Activated naive CD4-positive, alpha-beta T cell treated with anti-CD3 and anti-CD28 coated beads for 36 hours (primary cell): Measurements from ENCODE around the gene ATXN1. TPM values are rescaled to one million over a fixed set of nuclear protein-coding genes. Genes with fewer than 3 reads are reported as not detected.
A peak's percentile ranks its signal among the peaks of the same experiment; 100 is the strongest.
"Not testable (repeated sequence)": the region's sequence is repeated elsewhere in the genome, so short reads cannot be mapped to it uniquely, and the experiment has no call there.

Experiments
- CTCF ChIA-PET: fragments of 350-600 bp; sonication (Branson Sonifier 250); formaldehyde crosslinking; loops from one replicate; lab custom pipeline; 2021; ENCODE audit warnings: antibody characterized with exemption; lab: Charles Lee
- DNase-seq: peaks from one replicate; pipeline ENCODE4 v3.0.0-alpha.2; 2020
- H3K27ac Mint-ChIP-seq: one replicate; pipeline ENCODE4 v1.8.0; 2021; ENCODE audit warnings: mild to moderate bottlenecking, mixed read lengths
- H3K27me3 Mint-ChIP-seq: one replicate; pipeline ENCODE4 v1.8.0; 2021; ENCODE audit warnings: low read depth, mixed read lengths
- H3K36me3 Mint-ChIP-seq: one replicate; pipeline ENCODE4 v1.8.0; 2021; ENCODE audit warnings: low read depth, mixed read lengths
- H3K4me1 Mint-ChIP-seq: one replicate; pipeline ENCODE4 v1.8.0; 2021; ENCODE audit warnings: low read depth, mixed read lengths
- H3K4me3 Mint-ChIP-seq: one replicate; pipeline ENCODE4 v1.8.0; 2021; ENCODE audit warnings: mild to moderate bottlenecking, moderate library complexity, mixed read lengths
- H3K9me3 Mint-ChIP-seq: one replicate; pipeline ENCODE4 v1.8.0; 2021; ENCODE audit warnings: mixed read lengths
- intact Hi-C: fragments of 100-400 bp; cut with micrococcal nuclease; formaldehyde crosslinking; loops from one replicate; pipeline ENCODE4 v1.15.1; 2023
- total RNA-seq, 2 experiments: library from RNA; stranded (reverse); gene quantifications; one replicate each; pipeline ENCODE4 v1.2.3, GENCODE V29; 2021

Gene ATXN1
- total RNA-seq, 2 experiments from 2014 or later = 9.4 to 12.7 TPM

DNA sequence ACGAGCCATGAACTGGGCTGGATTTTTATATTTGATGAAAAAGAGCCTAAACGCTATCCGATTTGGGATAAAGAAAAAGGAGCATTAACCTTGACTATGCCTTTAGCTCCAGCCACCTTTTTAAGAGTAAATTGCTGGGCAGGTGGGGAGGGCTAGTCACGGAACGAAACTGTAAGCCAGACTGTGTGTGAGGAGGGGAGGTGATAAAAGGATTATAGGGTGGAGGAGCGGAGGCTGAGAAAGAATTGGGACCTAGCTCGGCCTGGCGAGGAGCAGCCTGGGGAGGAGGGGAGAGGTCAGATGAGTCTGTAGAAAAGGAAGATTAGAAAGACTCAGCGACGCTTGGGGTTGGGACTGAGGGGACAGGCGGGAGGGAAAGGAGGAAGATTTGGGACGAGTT is 498.5 kb downstream of the ATXN1 start:
- DNase-seq, H3K4me1 Mint-ChIP-seq, H3K9me3 Mint-ChIP-seq, H3K27ac Mint-ChIP-seq, H3K36me3 Mint-ChIP-seq, H3K4me3 Mint-ChIP-seq, H3K27me3 Mint-ChIP-seq, CTCF ChIA-PET, intact Hi-C loops: not testable (repeated sequence)

DNA sequence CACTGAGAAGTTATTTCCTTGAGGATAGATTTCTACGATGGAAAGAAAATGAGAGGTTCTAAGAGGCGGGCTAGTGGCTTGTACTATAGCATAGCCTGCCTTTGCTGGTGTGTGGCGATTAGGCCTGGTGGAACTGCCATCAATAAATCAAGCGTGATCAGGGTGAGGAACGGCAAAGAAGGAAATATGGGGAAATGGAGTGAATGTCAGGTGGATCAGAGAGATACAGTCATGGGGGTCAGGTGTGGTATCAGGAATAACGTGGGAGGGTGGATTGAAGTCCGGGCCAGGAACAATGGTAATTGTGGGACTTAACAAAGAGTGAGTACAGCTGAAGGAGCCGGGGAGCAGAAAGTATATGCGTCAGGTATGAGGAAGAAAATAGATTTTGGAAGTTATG is 500.7 kb downstream of the ATXN1 start:
- H3K4me3 Mint-ChIP-seq, DNase-seq, H3K4me1 Mint-ChIP-seq, H3K36me3 Mint-ChIP-seq, H3K27ac Mint-ChIP-seq, CTCF ChIA-PET, H3K27me3 Mint-ChIP-seq, intact Hi-C loops, H3K9me3 Mint-ChIP-seq: not testable (repeated sequence)

DNA sequence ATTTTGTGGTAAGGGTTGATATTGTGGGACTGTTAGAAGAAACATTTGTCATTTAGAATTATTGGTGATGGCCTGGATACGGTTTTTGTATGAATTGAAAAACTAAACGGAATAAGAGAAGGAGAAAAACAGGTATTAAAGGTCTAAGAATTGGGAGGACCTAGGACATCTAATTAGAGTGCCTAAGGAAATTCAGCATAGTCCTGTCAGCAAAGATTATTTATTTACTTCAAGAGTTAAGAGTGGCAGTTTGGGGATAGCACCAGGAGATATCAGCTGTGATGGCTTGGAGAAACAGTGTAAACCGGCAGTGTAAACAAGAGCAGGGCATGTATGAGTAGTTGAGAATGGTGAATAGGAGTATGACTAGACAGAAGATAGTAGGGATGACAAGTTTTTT is 501.7 kb downstream of the ATXN1 start:
- H3K27me3 Mint-ChIP-seq, intact Hi-C loops, DNase-seq, H3K27ac Mint-ChIP-seq, H3K36me3 Mint-ChIP-seq, H3K9me3 Mint-ChIP-seq, H3K4me1 Mint-ChIP-seq, H3K4me3 Mint-ChIP-seq, CTCF ChIA-PET: not testable (repeated sequence)

DNA sequence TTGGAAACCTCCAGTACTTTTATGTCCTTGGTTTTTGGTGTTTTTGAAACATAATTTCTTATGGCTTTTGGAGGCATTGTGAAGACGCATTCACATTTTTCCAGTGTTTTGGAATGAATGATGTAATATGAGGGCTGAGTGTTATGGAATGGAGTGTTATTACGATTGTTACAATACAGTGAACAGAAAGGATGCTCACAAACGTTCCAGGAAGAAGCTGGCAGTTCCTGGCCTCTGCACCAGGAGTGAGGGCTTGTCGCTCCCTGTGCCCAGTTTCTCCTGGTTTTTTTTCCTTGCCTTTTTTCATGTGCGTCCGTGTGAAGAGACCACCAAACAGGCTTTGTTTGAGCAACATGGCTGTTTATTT is 502.6 kb downstream of the ATXN1 start:
- Mint-ChIP-seq H3K27me3 (no peaks in the 10 kb centered on the region), H3K36me3 (no peaks in the 10 kb centered on the region), H3K27ac (no peak overlapping the region), H3K9me3 (peaks cover 2% of the 10 kb centered on the region), H3K4me1 (peaks cover 4% of the 10 kb centered on the region), H3K4me3 (no peak overlapping the region)
- CTCF ChIA-PET = no interaction called here
- intact Hi-C loops = no loop called here
- no peak for DNase-seq

DNA sequence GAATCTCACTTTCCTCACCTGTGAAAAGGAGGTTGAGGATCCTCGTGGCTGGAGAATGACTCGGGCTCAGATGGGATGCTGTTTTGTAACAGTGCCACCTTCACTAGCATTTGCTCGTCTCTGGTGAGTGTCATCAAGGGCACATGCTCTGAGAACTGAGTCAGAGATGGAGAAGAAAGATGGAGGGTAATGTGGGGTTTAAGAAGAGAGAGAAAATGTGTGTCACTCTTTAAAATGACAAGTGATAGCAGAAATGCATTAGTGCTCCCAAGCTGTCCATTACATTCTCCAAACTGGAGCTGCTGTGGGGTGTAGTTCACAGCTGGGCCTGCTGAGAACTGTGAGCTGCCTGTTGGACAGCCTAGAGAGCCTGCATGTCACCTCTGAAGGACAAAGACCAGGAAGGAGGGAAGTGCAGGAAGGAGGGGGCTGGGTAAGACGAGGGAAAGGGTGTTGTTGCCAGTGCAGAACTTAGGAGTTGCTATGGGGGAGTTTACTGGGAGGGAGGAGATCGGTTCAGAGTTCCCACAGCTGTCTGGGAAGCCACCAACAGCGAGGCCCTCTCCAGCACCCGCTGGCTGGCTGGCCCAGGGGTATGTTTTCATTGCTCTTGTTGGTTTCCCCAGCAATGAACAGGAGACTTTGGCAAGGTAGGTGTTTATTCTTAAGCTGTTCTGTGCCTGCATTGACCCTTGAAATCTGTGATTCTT is 503.1 kb downstream of the ATXN1 start:
- H3K9me3 Mint-ChIP-seq = peaks cover 2% of the 10 kb centered on the region

DNA sequence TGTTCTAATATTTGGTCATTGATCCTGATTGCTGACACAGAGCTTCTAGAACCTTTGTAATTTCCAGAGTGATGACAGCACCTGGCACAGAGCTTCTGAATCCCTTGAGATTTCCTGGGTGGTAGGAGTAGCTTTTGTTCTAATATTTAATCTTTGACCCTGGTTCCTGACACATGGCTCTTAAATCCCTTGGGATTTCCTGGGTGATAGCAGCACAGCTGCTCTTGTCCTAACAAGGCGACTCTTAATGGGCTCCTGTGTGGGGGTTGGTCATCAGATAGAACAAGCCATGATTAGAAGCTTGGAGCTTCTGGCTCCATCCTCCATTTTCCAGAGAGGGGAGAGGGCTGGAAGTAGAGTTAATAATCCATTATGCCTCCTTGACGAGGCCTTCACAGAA is 504.5 kb downstream of the ATXN1 start:
- Mint-ChIP-seq H3K27ac (no peak overlapping the region), H3K27me3 (no peaks in the 10 kb centered on the region), H3K4me1 (peaks cover 4% of the 10 kb centered on the region), H3K9me3 (peaks cover 2% of the 10 kb centered on the region), H3K4me3 (no peak overlapping the region), H3K36me3 (no peaks in the 10 kb centered on the region)
- CTCF ChIA-PET = interaction anchor here (1.2 kb wide), 1 partner anchor 9 kb away, joined by 3 read pairs; no protein-coding TSS in a partner anchor
- no peak for DNase-seq
- intact Hi-C loops = no loop called here

More for the DNA sequence above, 503.1 kb downstream of the ATXN1 start:
- peak; percentile 7 for DNase-seq
- Mint-ChIP-seq H3K27ac (no peak overlapping the region), H3K4me1 (peaks cover 4% of the 10 kb centered on the region), H3K27me3 (no peaks in the 10 kb centered on the region), H3K4me3 (no peak overlapping the region), H3K36me3 (no peaks in the 10 kb centered on the region)
- intact Hi-C loops = no loop called here
- CTCF ChIA-PET = interaction anchor here (0.6 kb wide), 1 partner anchor 424 kb away, joined by 3 read pairs; no protein-coding TSS in a partner anchor

DNA sequence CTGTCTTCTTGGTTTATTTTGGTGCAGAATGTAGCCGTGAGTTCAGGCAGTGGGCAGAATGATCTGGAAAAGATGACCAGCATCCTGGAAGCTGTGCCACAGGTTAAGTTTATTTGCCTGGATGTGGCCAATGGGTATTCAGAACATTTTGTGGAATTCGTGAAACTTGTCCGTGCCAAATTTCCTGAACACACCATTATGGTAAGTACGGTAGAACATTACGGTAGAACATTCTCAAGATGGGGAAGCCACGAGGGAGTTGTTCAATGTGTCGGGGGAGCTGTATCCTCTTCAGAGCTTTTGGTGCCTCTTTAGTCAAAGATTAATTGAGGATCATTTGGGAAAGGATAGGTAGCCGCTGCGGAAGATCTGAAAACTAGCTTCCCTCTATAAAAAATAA is 506.7 kb downstream of the ATXN1 start:
- CTCF ChIA-PET = no interaction called here
- H3K27me3 Mint-ChIP-seq = no peaks in the 10 kb centered on the region
- peaks cover 2% of the 10 kb centered on the region for H3K9me3 Mint-ChIP-seq
- no peak for DNase-seq
- no peak overlapping the region for H3K4me3 Mint-ChIP-seq
- no peak overlapping the region for H3K27ac Mint-ChIP-seq
- H3K4me1 Mint-ChIP-seq = peaks cover 4% of the 10 kb centered on the region
- H3K36me3 Mint-ChIP-seq = no peaks in the 10 kb centered on the region
- intact Hi-C loops = no loop called here

DNA sequence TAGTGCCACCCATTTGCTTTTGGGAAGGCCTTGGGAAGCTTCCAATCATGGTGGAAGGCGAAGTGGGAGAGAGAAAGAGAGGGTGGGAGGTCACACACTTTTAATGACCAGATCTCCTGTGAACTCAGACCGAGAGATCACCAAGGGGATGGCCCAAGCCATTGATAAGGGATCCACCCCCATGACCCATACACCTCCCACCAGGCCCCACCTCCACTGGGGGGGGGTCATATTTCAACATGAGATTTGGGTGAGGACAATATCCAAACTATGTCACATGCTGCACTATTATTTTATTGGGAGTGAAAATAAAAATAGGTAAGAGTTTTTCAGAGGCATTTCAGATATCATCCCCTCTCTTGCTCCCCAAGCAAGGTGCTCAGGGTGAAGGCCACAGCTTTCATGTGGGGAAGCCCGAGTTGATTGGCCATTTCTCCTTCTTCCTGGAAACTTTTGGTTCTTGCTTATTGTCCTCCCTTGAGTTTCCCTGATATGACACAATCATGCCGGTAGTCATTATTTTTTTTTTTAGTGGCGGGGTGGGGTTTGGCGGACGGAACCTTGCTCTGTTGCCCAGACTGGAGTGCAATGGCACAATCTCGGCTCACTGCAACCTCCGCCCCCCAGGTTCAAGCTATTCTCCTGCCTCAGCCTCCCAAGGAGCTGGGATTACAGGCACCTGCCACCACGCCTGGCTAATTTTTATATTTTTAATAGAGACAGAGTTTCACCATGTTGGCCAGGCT is 507.7 kb downstream of the ATXN1 start:
- Mint-ChIP-seq H3K27me3 (no peaks in the 10 kb centered on the region), H3K27ac (no peak overlapping the region), H3K4me3 (no peak overlapping the region), H3K36me3 (no peaks in the 10 kb centered on the region), H3K4me1 (peaks cover 4% of the 10 kb centered on the region), H3K9me3 (peaks cover 2% of the 10 kb centered on the region)
- DNase-seq = no peak
- CTCF ChIA-PET = interaction anchor here (0.7 kb wide), 1 partner anchor 15 kb away, joined by 6 read pairs; no protein-coding TSS in a partner anchor
- intact Hi-C loops = no loop called here

DNA sequence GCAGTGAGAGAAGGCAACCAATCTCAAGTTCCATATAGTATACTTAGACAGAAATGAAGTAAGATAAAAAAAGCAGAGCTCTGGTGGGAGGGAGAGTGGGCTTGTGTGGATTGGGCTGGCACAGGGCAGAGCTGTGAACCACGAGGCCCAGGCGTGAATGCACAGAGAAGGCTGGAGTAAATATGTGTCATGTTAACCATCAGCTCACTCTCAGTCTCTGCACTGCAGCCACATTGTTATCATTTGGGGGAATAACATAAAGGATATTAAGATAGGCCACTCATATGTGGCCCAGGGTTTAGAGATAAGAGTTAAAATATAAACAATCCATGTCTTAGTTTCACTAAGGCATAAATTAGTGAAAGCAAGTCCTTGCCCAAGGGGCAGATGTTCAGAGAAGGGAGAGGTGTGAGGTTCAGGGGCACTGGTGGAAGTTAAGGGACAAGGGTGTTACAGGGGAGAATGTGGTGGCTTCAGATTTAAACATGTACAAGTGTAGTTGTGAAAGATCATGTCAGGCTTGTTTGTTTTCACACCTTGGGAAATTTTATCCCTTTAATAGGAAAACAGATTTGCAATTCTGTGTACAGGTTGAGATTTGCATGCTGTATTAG is 508.5 kb downstream of the ATXN1 start:
- DNase-seq = no peak
- intact Hi-C loops = no loop called here
- Mint-ChIP-seq H3K4me3 (no peak overlapping the region), H3K9me3 (peaks cover 2% of the 10 kb centered on the region), H3K4me1 (no peaks in the 10 kb centered on the region), H3K27me3 (no peaks in the 10 kb centered on the region), H3K27ac (no peak overlapping the region), H3K36me3 (no peaks in the 10 kb centered on the region)
- CTCF ChIA-PET = no interaction called here

DNA sequence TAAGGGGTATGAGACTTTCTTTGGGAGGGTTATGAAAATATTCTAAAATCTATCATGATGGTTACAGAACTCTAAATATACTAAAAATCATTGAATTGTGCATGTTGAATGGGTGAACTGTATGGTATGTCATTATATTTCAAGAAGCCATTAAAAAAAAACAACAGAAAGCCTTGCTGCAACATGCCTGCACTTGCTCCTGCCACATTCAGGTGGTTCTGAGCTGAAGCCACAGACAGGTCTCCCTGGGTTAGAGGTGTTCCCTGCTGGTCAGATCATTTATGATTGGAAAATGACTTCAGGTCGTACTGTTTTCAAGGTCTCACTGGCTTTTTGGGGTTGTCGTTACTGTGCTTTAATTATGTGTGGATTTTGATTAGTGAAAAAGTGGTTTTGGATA is 509.6 kb downstream of the ATXN1 start:
- H3K9me3 Mint-ChIP-seq = no peaks in the 10 kb centered on the region
- no peaks in the 10 kb centered on the region for H3K36me3 Mint-ChIP-seq
- H3K27me3 Mint-ChIP-seq = no peaks in the 10 kb centered on the region
- no peaks in the 10 kb centered on the region for H3K4me1 Mint-ChIP-seq
- CTCF ChIA-PET = no interaction called here
- DNase-seq = no peak
- no peak overlapping the region for H3K4me3 Mint-ChIP-seq
- no peak overlapping the region for H3K27ac Mint-ChIP-seq
- intact Hi-C loops = no loop called here

DNA sequence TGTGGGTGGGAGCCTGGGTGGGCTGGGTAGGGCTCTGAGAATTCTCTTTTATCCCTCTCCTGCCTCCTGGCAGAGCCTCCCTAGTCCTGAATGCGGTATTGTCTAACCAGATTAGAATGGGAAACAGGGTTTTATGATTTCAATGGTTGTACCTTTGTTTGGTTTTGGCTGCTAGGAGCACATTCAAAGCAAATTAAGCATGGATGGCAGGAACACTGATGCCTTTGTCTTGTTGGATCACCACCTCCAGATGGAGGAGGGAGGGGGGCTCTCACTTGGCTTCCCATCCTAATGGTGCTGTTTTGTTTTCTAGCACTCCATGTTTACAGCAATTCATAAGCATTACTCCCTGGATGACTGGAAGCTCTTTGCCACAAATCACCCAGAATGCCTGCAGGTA is 511.3 kb downstream of the ATXN1 start:
- Mint-ChIP-seq H3K4me1 (no peaks in the 10 kb centered on the region), H3K36me3 (no peaks in the 10 kb centered on the region), H3K27ac (no peak overlapping the region), H3K4me3 (no peak overlapping the region), H3K27me3 (no peaks in the 10 kb centered on the region), H3K9me3 (no peaks in the 10 kb centered on the region)
- DNase-seq = no peak
- intact Hi-C loops = no loop called here
- CTCF ChIA-PET = interaction anchor here (0.6 kb wide), 1 partner anchor 40 kb away, joined by 3 read pairs; no protein-coding TSS in a partner anchor
